ENCODE data around the gene ACACB. TPM values are rescaled to one million over a fixed set of nuclear protein-coding genes. Genes with fewer than 3 reads are reported as not detected.

The ACACB gene
- total RNA-seq, 1 donor = 3.9 TPM

DNA sequence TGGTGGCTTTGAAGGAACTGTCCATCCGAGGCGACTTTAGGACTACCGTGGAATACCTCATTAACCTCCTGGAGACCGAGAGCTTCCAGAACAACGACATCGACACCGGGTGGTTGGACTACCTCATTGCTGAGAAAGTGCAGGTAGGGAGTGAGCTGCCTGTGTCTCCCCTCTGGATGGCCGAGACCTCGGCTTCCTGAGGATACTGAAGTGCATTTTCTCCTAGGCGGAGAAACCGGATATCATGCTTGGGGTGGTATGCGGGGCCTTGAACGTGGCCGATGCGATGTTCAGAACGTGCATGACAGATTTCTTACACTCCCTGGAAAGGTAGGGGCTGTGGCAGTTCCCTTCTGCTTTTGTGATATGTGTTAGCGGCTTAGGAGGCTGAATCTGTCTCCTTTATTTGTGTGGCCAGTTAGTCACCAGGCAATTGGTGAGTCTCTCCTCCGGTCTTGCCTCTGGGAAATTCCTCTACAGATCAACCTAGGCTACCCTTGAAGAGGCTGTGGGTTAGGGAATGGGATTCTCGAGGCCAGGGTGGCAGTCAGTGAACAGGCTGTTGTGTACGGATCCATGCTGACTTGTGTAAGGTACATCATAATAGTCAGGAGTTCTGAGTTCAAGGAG is 75.3 kb downstream of the ACACB start:
- TF ChIP-seq, protein P1, sequence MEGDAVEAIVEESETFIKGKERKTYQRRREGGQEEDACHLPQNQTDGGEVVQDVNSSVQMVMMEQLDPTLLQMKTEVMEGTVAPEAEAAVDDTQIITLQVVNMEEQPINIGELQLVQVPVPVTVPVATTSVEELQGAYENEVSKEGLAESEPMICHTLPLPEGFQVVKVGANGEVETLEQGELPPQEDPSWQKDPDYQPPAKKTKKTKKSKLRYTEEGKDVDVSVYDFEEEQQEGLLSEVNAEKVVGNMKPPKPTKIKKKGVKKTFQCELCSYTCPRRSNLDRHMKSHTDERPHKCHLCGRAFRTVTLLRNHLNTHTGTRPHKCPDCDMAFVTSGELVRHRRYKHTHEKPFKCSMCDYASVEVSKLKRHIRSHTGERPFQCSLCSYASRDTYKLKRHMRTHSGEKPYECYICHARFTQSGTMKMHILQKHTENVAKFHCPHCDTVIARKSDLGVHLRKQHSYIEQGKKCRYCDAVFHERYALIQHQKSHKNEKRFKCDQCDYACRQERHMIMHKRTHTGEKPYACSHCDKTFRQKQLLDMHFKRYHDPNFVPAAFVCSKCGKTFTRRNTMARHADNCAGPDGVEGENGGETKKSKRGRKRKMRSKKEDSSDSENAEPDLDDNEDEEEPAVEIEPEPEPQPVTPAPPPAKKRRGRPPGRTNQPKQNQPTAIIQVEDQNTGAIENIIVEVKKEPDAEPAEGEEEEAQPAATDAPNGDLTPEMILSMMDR (IDR thresholded peaks at IDR 0.05; ENCODE audit: insufficient read depth, low read depth, low read length) = no peak
- no peak for DNase-seq (ENCODE audit: low read depth)
- no peak overlapping the region for H3K4me3 ChIP-seq (ENCODE audit: low read depth, low read length)

DNA sequence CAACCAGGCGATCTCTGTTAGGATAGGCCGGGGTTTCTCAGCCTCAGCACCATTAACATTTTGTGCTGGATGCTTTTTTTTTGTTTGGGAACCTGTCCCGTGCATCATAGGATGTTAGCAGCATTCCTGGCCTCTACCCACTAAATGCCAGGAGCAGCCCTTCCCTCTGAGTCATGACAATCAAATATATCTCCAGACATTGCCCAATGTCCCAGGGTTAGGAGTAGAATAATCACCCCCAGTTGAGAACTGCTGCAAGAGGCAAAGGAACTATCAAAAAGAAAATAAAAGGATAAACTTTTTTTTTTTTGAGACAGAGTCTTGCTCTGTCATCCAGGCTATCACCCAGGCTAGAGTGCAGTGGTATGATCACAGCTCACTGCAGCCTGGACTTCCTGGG is 76.0 kb downstream of the ACACB start:
- H3K4me3 ChIP-seq (ENCODE audit: low read depth, low read length) = no peak overlapping the region
- TF ChIP-seq, protein P1 (IDR thresholded peaks at IDR 0.05; ENCODE audit: insufficient read depth, low read depth, low read length) = no peak
- no peak for DNase-seq (ENCODE audit: low read depth)

DNA sequence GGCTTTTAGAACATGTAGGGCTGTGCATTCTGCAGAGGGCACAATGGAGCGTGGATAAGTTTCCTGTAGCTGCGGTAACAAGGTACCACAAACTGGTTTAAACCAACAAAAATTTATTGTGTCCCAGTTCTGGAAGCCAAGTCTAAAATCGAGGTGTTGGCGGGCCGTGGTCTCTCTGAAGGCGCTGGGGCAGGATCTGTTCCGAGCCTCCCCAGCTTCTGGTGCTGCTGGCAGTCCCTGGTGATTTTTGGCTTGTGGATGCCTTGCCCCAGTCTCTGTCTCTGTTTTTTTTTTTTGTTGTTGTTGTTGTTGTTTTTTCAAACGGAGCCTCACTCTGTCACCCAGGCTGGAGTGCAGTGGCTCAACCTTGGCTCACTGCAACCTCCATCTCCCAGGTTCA is 77.5 kb downstream of the ACACB start:
- H3K4me3 ChIP-seq (ENCODE audit: low read depth, low read length) = no peak overlapping the region
- DNase-seq (ENCODE audit: low read depth) = no peak
- TF ChIP-seq, protein P1 (IDR thresholded peaks at IDR 0.05; ENCODE audit: insufficient read depth, low read depth, low read length) = no peak

- DNase-seq (ENCODE audit: low read depth) = no peak
- H3K4me3 ChIP-seq (ENCODE audit: low read depth, low read length) = no peak overlapping the region
- TF ChIP-seq, protein P1 (IDR thresholded peaks at IDR 0.05; ENCODE audit: insufficient read depth, low read depth, low read length) = no peak
Observed at GRCh38 chr12:109196332-109196731, 79.9 kb downstream of the ACACB start.

GRCh38 chr12:109197327-109197726 is 80.9 kb downstream of the ACACB start:
- H3K4me3 ChIP-seq (ENCODE audit: low read depth, low read length) = no peak overlapping the region
- DNase-seq (ENCODE audit: low read depth) = no peak
- TF ChIP-seq, protein P1 (IDR thresholded peaks at IDR 0.05; ENCODE audit: insufficient read depth, low read depth, low read length) = no peak

GRCh38 chr12:109199324-109199723 is 82.9 kb downstream of the ACACB start:
- TF ChIP-seq, protein P1 (IDR thresholded peaks at IDR 0.05; ENCODE audit: insufficient read depth, low read depth, low read length) = no peak
- no peak overlapping the region for H3K4me3 ChIP-seq (ENCODE audit: low read depth, low read length)
- no peak for DNase-seq (ENCODE audit: low read depth)
